Brain microvascular endothelial cell (primary cell): ENCODE measurements around the gene OR5H14.
"Not testable (repeated sequence)": the region's sequence is repeated elsewhere in the genome, so short reads cannot be mapped to it uniquely, and the experiment has no call there.

Experiments
- DNase-seq: peaks from one replicate; pipeline ENCODE4 v3.0.0-alpha.2; 2020
- H3K27ac ChIP-seq: fragments of 250-450 bp; sonication (Bioruptor Pico); 2 replicates; pipeline ENCODE4 v1.5.1; 2020; ENCODE audit warnings: mild to moderate bottlenecking, moderate library complexity
- H3K27me3 ChIP-seq: fragments of 250-450 bp; sonication (Bioruptor Pico); replicated peaks from 2 replicates; pipeline ENCODE4 v1.5.1; 2020; ENCODE audit warnings: mild to moderate bottlenecking
- H3K36me3 ChIP-seq: fragments of 250-450 bp; sonication (Bioruptor Pico); replicated peaks from 2 replicates; pipeline ENCODE4 v1.5.1; 2020; ENCODE audit warnings: mild to moderate bottlenecking
- H3K4me3 ChIP-seq: 2 replicates; pipeline ENCODE4 v1.5.1; 2011; ENCODE audit warnings: low read depth, mild to moderate bottlenecking, control low read depth, low read length, moderate library complexity
- in situ Hi-C: cut with HindIII; loops from 2 replicates; pipeline ENCODE4 v1.10.0; 2017; ENCODE audit warnings: low sequenced_read_pairs, low pct_ligation_motif_present
- TF ChIP-seq, protein P1 (sequence below): IDR thresholded peaks from 2 replicates; pipeline ENCODE4 v1.5.1; 2011; ENCODE audit warnings: low read depth, mild to moderate bottlenecking, moderate library complexity, low read length, control low read depth, inconsistent platforms; ENCODE audit errors: missing control alignments

Gene OR5H14

GRCh38 chr3:98185180-98185579, 37.9 kb downstream of the OR5H14 start:
- Histone ChIP-seq H3K36me3 (no peaks in the 10 kb centered on the region), H3K4me3 (no peak overlapping the region), H3K27ac (no peak overlapping the region), H3K27me3 (no peaks in the 10 kb centered on the region)
- TF ChIP-seq, protein P1, sequence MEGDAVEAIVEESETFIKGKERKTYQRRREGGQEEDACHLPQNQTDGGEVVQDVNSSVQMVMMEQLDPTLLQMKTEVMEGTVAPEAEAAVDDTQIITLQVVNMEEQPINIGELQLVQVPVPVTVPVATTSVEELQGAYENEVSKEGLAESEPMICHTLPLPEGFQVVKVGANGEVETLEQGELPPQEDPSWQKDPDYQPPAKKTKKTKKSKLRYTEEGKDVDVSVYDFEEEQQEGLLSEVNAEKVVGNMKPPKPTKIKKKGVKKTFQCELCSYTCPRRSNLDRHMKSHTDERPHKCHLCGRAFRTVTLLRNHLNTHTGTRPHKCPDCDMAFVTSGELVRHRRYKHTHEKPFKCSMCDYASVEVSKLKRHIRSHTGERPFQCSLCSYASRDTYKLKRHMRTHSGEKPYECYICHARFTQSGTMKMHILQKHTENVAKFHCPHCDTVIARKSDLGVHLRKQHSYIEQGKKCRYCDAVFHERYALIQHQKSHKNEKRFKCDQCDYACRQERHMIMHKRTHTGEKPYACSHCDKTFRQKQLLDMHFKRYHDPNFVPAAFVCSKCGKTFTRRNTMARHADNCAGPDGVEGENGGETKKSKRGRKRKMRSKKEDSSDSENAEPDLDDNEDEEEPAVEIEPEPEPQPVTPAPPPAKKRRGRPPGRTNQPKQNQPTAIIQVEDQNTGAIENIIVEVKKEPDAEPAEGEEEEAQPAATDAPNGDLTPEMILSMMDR: no peak
- in situ Hi-C loops: no loop called here
- no peak for DNase-seq

DNA sequence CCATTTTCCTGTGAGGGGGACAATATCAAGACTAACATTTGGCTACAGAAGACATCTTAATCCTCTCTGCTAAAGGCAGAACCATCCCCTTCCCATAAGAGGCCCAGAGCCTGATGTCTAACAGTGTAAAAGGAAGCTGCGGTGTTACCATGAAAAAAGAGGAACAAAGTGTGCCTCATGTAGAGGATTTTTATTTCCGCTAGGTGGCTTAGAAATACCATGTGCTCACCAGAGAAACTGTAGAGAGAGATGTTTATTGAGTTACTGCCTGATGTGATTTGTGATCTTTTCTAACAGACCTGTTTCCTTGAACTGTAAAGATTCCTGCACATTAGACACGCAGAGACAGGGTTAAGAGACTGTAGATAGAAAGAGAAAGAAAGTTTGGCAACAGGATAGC, 41.3 kb downstream of the OR5H14 start:
- TF ChIP-seq, protein P1: no peak
- no peaks in the 10 kb centered on the region for H3K27me3 ChIP-seq
- DNase-seq: no peak
- no peaks in the 10 kb centered on the region for H3K36me3 ChIP-seq
- H3K27ac ChIP-seq: no peak overlapping the region
- in situ Hi-C loops: no loop called here
- no peak overlapping the region for H3K4me3 ChIP-seq

DNA sequence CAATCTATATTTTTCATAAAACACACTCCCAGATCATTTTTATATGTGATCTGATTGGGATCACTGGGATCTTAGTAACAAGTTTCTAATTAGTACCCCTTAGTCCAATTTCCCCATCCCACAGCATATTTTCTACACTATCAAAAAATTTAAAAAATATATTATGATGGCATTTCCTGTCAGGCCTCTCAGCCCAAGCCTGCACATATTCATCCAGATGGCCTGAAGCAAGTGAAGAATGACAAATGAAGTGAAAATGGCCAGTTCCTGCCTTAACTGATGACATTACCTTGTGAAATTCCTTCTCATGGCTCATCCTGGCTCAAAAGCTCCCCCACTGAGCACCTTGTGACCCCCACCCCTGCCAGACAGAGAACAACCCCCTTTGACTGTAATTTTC, 43.6 kb downstream of the OR5H14 start:
- in situ Hi-C loops, H3K4me3 ChIP-seq, H3K27ac ChIP-seq, H3K27me3 ChIP-seq, H3K36me3 ChIP-seq, DNase-seq: not testable (repeated sequence)

DNA sequence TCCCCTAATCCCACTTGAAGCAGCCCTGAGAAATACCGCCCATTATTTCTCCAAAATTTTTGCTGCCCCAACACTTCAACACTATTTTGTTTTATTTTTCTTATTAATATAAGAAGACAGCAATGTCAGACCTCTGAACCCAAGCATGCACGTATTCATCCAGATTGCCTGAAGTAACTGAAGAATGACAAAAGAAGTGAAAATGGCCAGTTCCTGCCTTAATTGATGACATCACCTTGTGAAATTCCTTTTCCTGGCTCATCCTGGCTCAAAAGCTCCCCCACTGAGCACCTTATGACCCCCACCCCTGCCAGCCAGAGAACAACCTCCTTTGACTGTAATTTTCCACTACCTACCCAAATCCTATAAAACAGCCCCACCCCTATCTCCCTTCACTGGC, 49.0 kb downstream of the OR5H14 start:
- in situ Hi-C loops, DNase-seq: not testable (repeated sequence)

DNA sequence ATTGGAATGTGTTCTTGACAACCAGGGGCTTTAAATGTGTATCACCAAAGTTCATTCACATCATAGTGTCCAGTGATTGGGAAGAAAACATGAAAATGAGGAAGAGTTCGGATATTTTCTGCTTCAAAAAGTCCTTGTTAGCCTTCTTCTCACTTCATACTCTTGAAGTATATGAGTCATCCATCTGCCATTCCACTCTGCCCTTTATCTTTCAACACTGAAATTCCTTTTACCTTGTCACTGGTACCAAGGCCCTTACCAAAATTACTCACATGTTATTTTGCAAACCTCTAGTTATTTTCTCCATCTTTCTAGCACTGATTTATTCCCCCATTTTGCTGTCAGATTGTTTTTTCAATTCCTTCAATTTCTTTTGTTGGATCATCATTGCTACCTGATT, 51.7 kb downstream of the OR5H14 start:
- in situ Hi-C loops: no loop called here
- Histone ChIP-seq H3K36me3 (no peaks in the 10 kb centered on the region), H3K4me3 (no peak overlapping the region), H3K27me3 (no peaks in the 10 kb centered on the region), H3K27ac (no peak overlapping the region)
- TF ChIP-seq, protein P1: no peak
- DNase-seq: no peak

More for the DNA sequence above, 49.0 kb downstream of the OR5H14 start:
- not testable (repeated sequence) for H3K27ac ChIP-seq, H3K4me3 ChIP-seq, H3K36me3 ChIP-seq, H3K27me3 ChIP-seq
